Gastrocnemius medialis (tissue), 4 donors: ENCODE data around the gene SGTA.

Experiments
- CTCF ChIP-seq, 5 experiments: fragments of 450-650 bp in 3 of 5; fragments of 200-600 bp in 2 of 5; sonication (generic) in 2 of 5; IDR thresholded peaks in 4 of 5; conservative IDR thresholded peaks in 1 of 5; 1 replicate in 4 of 5; 2 replicates in 1 of 5; pipeline ENCODE4 v1.5.1; 2016 to 2019; ENCODE audit warnings: antibody characterized with exemption in 5 of 5, mild to moderate bottlenecking in 3 of 5, moderate library complexity in 3 of 5
- POLR2A ChIP-seq, 2 donors: fragments of 450-650 bp; IDR thresholded peaks; one replicate each; pipeline ENCODE4 v1.6.1; 2017; ENCODE audit warnings: antibody characterized with exemption in 2 of 2, mild to moderate bottlenecking in 2 of 2, moderate library complexity in 2 of 2

- TF ChIP-seq CTCF (IDR thresholded peaks at IDR 0.05 in 4 of 5, conservative IDR thresholded peaks at IDR 0.05 in 1 of 5): no peak
- TF ChIP-seq POLR2A (IDR thresholded peaks at IDR 0.05): no peak
Observed at GRCh38 chr19:2771786-2772674, 11.0 kb downstream of the SGTA start.
